ENCODE results near the gene DNAJC1.

DNA sequence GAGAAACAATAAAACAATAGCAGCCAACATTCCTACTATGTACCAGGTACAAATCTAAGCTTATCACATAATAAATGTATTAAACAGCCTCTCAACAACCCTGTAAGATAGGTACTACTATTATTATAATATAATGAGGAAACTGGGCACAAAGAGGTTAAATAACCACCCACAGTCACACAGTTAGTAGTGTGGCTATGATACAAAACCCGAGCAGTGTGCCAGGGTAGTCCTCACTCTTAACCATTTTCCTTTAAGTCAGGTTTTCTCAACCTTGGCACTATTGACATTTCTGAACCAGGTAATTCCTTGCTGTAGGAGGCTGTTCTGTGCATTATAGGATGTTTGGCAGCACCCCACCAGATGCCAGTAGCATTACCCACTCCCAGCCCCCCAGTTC is 48.8 kb downstream of the DNAJC1 start:
- no peak for TF ChIP-seq POLR2AphosphoS5 (IDR thresholded peaks at IDR 0.05; ENCODE audit: low read depth, low read length)
- no peak for TF ChIP-seq POLR2A (IDR thresholded peaks at IDR 0.05; ENCODE audit: low read depth, low read length)
- no peak for TF ChIP-seq POU2F2 (IDR thresholded peaks at IDR 0.05; ENCODE audit: low read depth, low read length)
- no peak for TF ChIP-seq SPI1 (IDR thresholded peaks at IDR 0.05; ENCODE audit: low read depth, low read length)

All from GM12891 (cell line).